ENCODE measurements around the gene TSPAN9. TPM values are rescaled to one million over a fixed set of nuclear protein-coding genes. Genes with fewer than 3 reads are reported as not detected.

TSPAN9 gene
- total RNA-seq, 1 experiment from 2014 or later, result 13.2 TPM

GRCh38 chr12:3193131-3193530 is 116.0 kb downstream of the TSPAN9 start (continued):
- TF ChIP-seq REST (IDR thresholded peaks at IDR 0.05; ENCODE audit: low read depth) (no peak), FOSL1 (IDR thresholded peaks at IDR 0.05; ENCODE audit: low read depth) (no peak)

GRCh38 chr12:3193755-3194154 is 116.6 kb downstream of the TSPAN9 start:
- intact Hi-C loops (cut with micrococcal nuclease), result no loop called here
- Histone ChIP-seq H3K79me2 (ENCODE audit: insufficient read depth, low read length) (no peaks in the 10 kb centered on the region), H3K27ac (ENCODE audit: low read depth, low read length) (no peak overlapping the region), H3K4me2 (ENCODE audit: low read length) (no peak overlapping the region), H3K4me3 (replicated peaks in 1 of 2; ENCODE audit: low read depth in 1 of 2, low read length in 2 of 2) (no peak overlapping the region), H3K4me1 (ENCODE audit: control insufficient read depth in 1 of 2, insufficient read depth in 2 of 2, low read length in 2 of 2) (peaks cover 0 to 7% of the 10 kb centered on the region in 2 experiments; a peak in 1 of 4 replicates), H4K20me1 (ENCODE audit: insufficient read depth) (no peaks in the 10 kb centered on the region), H3K36me3 (ENCODE audit: control insufficient read depth in 1 of 2, insufficient read depth in 2 of 2, low read length in 2 of 2) (no peaks in the 10 kb centered on the region), H2AFZ (ENCODE audit: low read depth, low read length, poor library complexity, severe bottlenecking) (no peak overlapping the region), H3K9me3 (ENCODE audit: control insufficient read depth in 1 of 2, insufficient read depth in 1 of 2, low read depth in 1 of 2, low read length in 2 of 2) (no peaks in the 10 kb centered on the region), H3K9me2 (ENCODE audit: insufficient read depth) (no peaks in the 10 kb centered on the region), H3K9ac (ENCODE audit: low read length) (no peak overlapping the region), H3K27me3 (ENCODE audit: insufficient read depth, low read length) (no peaks in the 10 kb centered on the region)
- DNase-seq (ENCODE audit: low read depth, low spot score) (no peak), ATAC-seq (no peak)
- TF ChIP-seq REST (IDR thresholded peaks at IDR 0.05; ENCODE audit: low read depth), result no peak
- TF ChIP-seq SRF (IDR thresholded peaks at IDR 0.05; ENCODE audit: low read depth), result no peak
- no peak for TF ChIP-seq EZH2phosphoT487 (IDR thresholded peaks at IDR 0.05; ENCODE audit: borderline replicate concordance)
- no peak for TF ChIP-seq SP1 (IDR thresholded peaks at IDR 0.05; ENCODE audit: low read depth)
- no peak for TF ChIP-seq EGR1 (IDR thresholded peaks at IDR 0.05; ENCODE audit: low read depth)
- no peak for TF ChIP-seq JUND (IDR thresholded peaks at IDR 0.05)
- no peak for TF ChIP-seq POLR2A (IDR thresholded peaks at IDR 0.05; ENCODE audit: borderline replicate concordance, extremely low read depth, insufficient read depth, insufficient read length)
- no peak for TF ChIP-seq RAD21 (IDR thresholded peaks at IDR 0.05; ENCODE audit: low read depth)
- no peak for TF ChIP-seq SIN3A (IDR thresholded peaks at IDR 0.05; ENCODE audit: low read depth)
- TF ChIP-seq MAX (IDR thresholded peaks at IDR 0.05), result no peak
- no peak for TF ChIP-seq ATF3 (IDR thresholded peaks at IDR 0.05)
- TF ChIP-seq EZH2 (IDR thresholded peaks at IDR 0.05), result no peak
- TF ChIP-seq TCF7L2 (IDR thresholded peaks at IDR 0.05; ENCODE audit: borderline replicate concordance, extremely low read depth, insufficient read depth, insufficient read length), result no peak
- ChIA-PET CTCF (interaction anchor here (1.0 kb wide), 1 partner anchor 9 kb away, joined by 3 read pairs; no protein-coding TSS in a partner anchor), POLR2A (no interaction called here), RAD21 (ENCODE audit: low non-redundant PET in 1 of 2, low total read pairs in 2 of 2, uncharacterized antibody in 2 of 2, unreplicated experiment in 2 of 2) (no interaction called here)
- no TSS peak for BruUV-seq (replicated peaks)

All from HCT116 (cell line).